Keratinocyte (primary cell): Measurements from ENCODE around the gene SSTR3. TPM values are rescaled to one million over a fixed set of nuclear protein-coding genes. Genes with fewer than 3 reads are reported as not detected.

Experiments used
- DNase-seq: peaks from one replicate; pipeline ENCODE4 v3.0.0-alpha.2; 2011; ENCODE audit warnings: low read depth, missing footprints, low spot score
- FAIRE-seq: peaks from 2 replicates; lab custom pipeline; 2011; peaks lifted over from hg19 to GRCh38; lab: Jason Lieb, UNC
- H2AFZ ChIP-seq: 2 replicates; pipeline ENCODE4 v1.6.0; 2012; ENCODE audit warnings: low read length, control low read depth, inconsistent platforms; ENCODE audit not compliant: control insufficient read depth
- H3K27ac ChIP-seq: 2 replicates; pipeline ENCODE4 v1.5.1; 2011; ENCODE audit warnings: low read length; ENCODE audit not compliant: control insufficient read depth, insufficient read depth
- H3K27me3 ChIP-seq: 3 replicates; pipeline ENCODE4 v1.6.0; 2011; ENCODE audit warnings: low read length; ENCODE audit not compliant: control insufficient read depth, insufficient read depth; ENCODE audit errors: extremely low read depth
- H3K36me3 ChIP-seq, 2 experiments: 2 replicates in 1 of 2; 3 replicates in 1 of 2; pipeline ENCODE4 v1.5.1; 2011; ENCODE audit warnings: low read length in 2 of 2, mild to moderate bottlenecking in 1 of 2; ENCODE audit not compliant: control insufficient read depth in 2 of 2, insufficient read depth in 2 of 2; ENCODE audit errors: extremely low read depth in 1 of 2
- H3K4me1 ChIP-seq: 3 replicates; pipeline ENCODE4 v1.5.1; 2011; ENCODE audit warnings: low read length; ENCODE audit not compliant: control insufficient read depth, insufficient read depth; ENCODE audit errors: extremely low read depth
- H3K4me2 ChIP-seq: 3 replicates; pipeline ENCODE4 v1.6.0; 2011; ENCODE audit warnings: low read depth, low read length; ENCODE audit not compliant: control insufficient read depth, insufficient read depth; ENCODE audit errors: extremely low read depth
- H3K4me3 ChIP-seq, 3 experiments: fragments of 200-600 bp in 1 of 3; sonication (generic) in 1 of 3; 2 replicates in 2 of 3; 3 replicates in 1 of 3; pipeline ENCODE4 v1.5.1; 2011 to 2016; ENCODE audit warnings: low read length in 3 of 3, mild to moderate bottlenecking in 3 of 3, control low read depth in 2 of 3, inconsistent platforms in 1 of 3, low read depth in 1 of 3, mixed read lengths in 1 of 3, mixed run types in 1 of 3, moderate library complexity in 1 of 3; ENCODE audit not compliant: control insufficient read depth in 2 of 3, insufficient read depth in 2 of 3; ENCODE audit errors: extremely low read depth in 1 of 3
- H3K79me2 ChIP-seq: 2 replicates; pipeline ENCODE4 v1.6.0; 2012; ENCODE audit warnings: low read length; ENCODE audit not compliant: control insufficient read depth, insufficient read depth
- H3K9ac ChIP-seq: 3 replicates; pipeline ENCODE4 v1.6.0; 2011; ENCODE audit warnings: low read length; ENCODE audit not compliant: control insufficient read depth, insufficient read depth; ENCODE audit errors: extremely low read depth
- H3K9me1 ChIP-seq: 3 replicates; pipeline ENCODE4 v1.6.0; 2011; ENCODE audit warnings: low read length; ENCODE audit not compliant: control insufficient read depth, insufficient read depth; ENCODE audit errors: extremely low read depth
- H3K9me3 ChIP-seq: 2 replicates; pipeline ENCODE4 v1.5.1; 2012; ENCODE audit warnings: low read depth, low read length; ENCODE audit not compliant: control insufficient read depth
- H4K20me1 ChIP-seq: 3 replicates; pipeline ENCODE4 v1.6.0; 2011; ENCODE audit warnings: low read length; ENCODE audit not compliant: control insufficient read depth, insufficient read depth; ENCODE audit errors: extremely low read depth
- EZH2 ChIP-seq: IDR thresholded peaks from one replicate; pipeline ENCODE4 v1.6.1; 2012; ENCODE audit warnings: inconsistent platforms, mild to moderate bottlenecking, low read length, moderate library complexity
- dilution Hi-C: fragments of 300-500 bp; cut with MboI; formaldehyde crosslinking; loops from one replicate; pipeline ENCODE4 v1.7.0; 2020; ENCODE audit warnings: low sequenced_read_pairs; ENCODE audit not compliant: extremely low pct_ligation_motif_present
- polyA plus RNA-seq, 5 experiments: library from polyadenylated mRNA; depleted of rRNA in 3 of 5; stranded (reverse) in 3 of 5; stranded (forward) in 1 of 5; unstranded in 1 of 5; fragments of >200 nt; gene quantifications; 1 replicate in 1 of 5; 2 replicates in 3 of 5; 3 replicates in 1 of 5; pipeline versions ENCODE4 v1.2.1 to v1.2.3, GENCODE V29; 2011 to 2012; ENCODE audit warnings: missing spikeins in 2 of 5, low read depth in 1 of 5, low replicate concordance in 1 of 5
- TF ChIP-seq, protein P1 (sequence below), 3 experiments: IDR thresholded peaks in 1 of 3; conservative IDR thresholded peaks in 1 of 3; optimal IDR thresholded peaks in 1 of 3; 2 replicates in 2 of 3; 3 replicates in 1 of 3; pipeline versions ENCODE3 to v1.5.1; 2011; ENCODE audit warnings: low read length in 3 of 3, mild to moderate bottlenecking in 3 of 3, moderate library complexity in 2 of 3, control low read depth in 1 of 3, inconsistent platforms in 1 of 3; ENCODE audit not compliant: insufficient read depth in 2 of 3; ENCODE audit errors: extremely low read depth in 1 of 3

Gene SSTR3
- polyA plus RNA-seq, 1 donor (not counting 4 experiments of a cell fraction or from before 2014, with no cell fraction given): not detected

- peak overlapping the region; percentile 97 for H3K27ac ChIP-seq
- peak; percentile 88 for FAIRE-seq
Measured at GRCh38 chr22:37186997-37187522, 25.2 kb downstream of the SSTR3 start.

DNA sequence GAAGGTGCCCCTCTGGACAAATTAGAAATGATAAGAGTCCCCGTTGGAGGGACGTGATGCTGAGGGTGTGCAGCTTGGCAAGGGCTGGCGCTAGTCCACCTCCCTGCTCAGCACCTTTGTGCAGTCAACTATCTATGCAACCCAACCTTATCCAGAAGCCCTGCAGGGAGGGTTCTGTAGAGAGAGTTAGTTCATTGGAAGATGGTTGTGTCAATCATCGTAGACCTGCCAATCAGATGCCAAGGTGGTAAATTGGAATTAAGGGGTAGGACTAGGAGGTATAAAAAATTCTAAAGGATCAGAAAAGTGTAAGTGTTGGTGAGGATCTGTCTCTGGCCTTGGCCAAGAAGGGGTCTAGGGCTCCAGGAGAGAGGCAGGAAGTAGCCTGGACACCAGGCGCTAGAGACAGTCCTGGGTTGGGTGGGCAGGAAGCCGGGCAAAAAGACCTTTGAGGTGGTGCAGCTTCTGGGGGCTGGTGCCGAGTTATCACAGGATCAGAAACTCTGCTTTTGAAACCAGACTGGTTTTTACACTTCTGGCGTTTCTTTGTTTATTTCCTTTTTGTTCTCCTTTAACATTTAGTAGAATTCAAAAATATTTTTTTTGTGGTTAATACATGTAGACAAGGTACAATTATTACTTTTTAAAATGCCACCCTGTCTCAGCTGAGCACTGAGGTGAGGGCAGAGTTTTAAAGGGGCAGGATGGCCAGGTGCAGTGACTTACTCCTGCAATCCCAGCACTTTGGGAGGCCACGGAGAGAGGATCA, 25.9 kb downstream of the SSTR3 start:
- H3K4me3 ChIP-seq: peak overlapping the region; percentile 61 to 86 (median 81)
- no peaks in the 10 kb centered on the region for H3K27me3 ChIP-seq
- H3K36me3 ChIP-seq: peaks cover 10 to 21% of the 10 kb centered on the region in 2 experiments
- DNase-seq (no peak), FAIRE-seq (peak; percentile 77)
- peaks cover 11% of the 10 kb centered on the region for H3K79me2 ChIP-seq
- no peak overlapping the region for H2AFZ ChIP-seq
- no peaks in the 10 kb centered on the region for H4K20me1 ChIP-seq
- peak overlapping the region; percentile 88 for H3K9ac ChIP-seq
- no peaks in the 10 kb centered on the region for H3K9me1 ChIP-seq
- H3K4me1 ChIP-seq: peaks cover 43% of the 10 kb centered on the region
- peak overlapping the region; percentile 100 for H3K4me2 ChIP-seq
- peak overlapping the region; percentile 97 for H3K27ac ChIP-seq
- no peaks in the 10 kb centered on the region for H3K9me3 ChIP-seq
- dilution Hi-C loops: no loop called here
- TF ChIP-seq, protein P1, sequence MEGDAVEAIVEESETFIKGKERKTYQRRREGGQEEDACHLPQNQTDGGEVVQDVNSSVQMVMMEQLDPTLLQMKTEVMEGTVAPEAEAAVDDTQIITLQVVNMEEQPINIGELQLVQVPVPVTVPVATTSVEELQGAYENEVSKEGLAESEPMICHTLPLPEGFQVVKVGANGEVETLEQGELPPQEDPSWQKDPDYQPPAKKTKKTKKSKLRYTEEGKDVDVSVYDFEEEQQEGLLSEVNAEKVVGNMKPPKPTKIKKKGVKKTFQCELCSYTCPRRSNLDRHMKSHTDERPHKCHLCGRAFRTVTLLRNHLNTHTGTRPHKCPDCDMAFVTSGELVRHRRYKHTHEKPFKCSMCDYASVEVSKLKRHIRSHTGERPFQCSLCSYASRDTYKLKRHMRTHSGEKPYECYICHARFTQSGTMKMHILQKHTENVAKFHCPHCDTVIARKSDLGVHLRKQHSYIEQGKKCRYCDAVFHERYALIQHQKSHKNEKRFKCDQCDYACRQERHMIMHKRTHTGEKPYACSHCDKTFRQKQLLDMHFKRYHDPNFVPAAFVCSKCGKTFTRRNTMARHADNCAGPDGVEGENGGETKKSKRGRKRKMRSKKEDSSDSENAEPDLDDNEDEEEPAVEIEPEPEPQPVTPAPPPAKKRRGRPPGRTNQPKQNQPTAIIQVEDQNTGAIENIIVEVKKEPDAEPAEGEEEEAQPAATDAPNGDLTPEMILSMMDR (optimal IDR thresholded peaks at IDR 0.05 in 1 of 3, IDR thresholded peaks at IDR 0.05 in 1 of 3, conservative IDR thresholded peaks at IDR 0.05 in 1 of 3; ENCODE audit: extremely low read depth in 1 of 3, insufficient read depth in 2 of 3, low read length in 3 of 3): no peak
- no peak for TF ChIP-seq EZH2

More at GRCh38 chr22:37186997-37187522, 25.2 kb downstream of the SSTR3 start:
- no peaks in the 10 kb centered on the region for H3K9me3 ChIP-seq
- peak overlapping the region; percentile 88 for H3K9ac ChIP-seq
- no peaks in the 10 kb centered on the region for H3K9me1 ChIP-seq
- peaks cover 43% of the 10 kb centered on the region for H3K4me1 ChIP-seq
- peak overlapping the region; percentile 61 to 86 (median 81) for H3K4me3 ChIP-seq
- dilution Hi-C loops: no loop called here
- H3K27me3 ChIP-seq: no peaks in the 10 kb centered on the region
- peaks cover 11% of the 10 kb centered on the region for H3K79me2 ChIP-seq
- no peak overlapping the region for H2AFZ ChIP-seq
- no peaks in the 10 kb centered on the region for H4K20me1 ChIP-seq
- H3K36me3 ChIP-seq: peaks cover 8 to 21% of the 10 kb centered on the region in 2 experiments
- TF ChIP-seq EZH2: no peak
- TF ChIP-seq, protein P1 (optimal IDR thresholded peaks at IDR 0.05 in 1 of 3, IDR thresholded peaks at IDR 0.05 in 1 of 3, conservative IDR thresholded peaks at IDR 0.05 in 1 of 3; ENCODE audit: extremely low read depth in 1 of 3, insufficient read depth in 2 of 3, low read length in 3 of 3): no peak
- H3K4me2 ChIP-seq: peak overlapping the region; percentile 100
- no peak for DNase-seq
